Activated CD8-positive, alpha-beta T cell treated with anti-CD3 and anti-CD28 coated beads, Interleukin-2, amount 10 ng/mL, durations not matched to agents 7 days and 5 days (primary cell): ENCODE measurements around the gene PTMS. TPM values are rescaled to one million over a fixed set of nuclear protein-coding genes. Genes with fewer than 3 reads are reported as not detected.

Experiments used
- ATAC-seq: fragments of 150-1000 bp; cut with Tn5 transposase; one replicate; pipeline ENCODE4 v1.10.0; 2021; ENCODE audit warnings: moderate library complexity
- CTCF ChIA-PET: fragments of 350-600 bp; sonication (Branson Sonifier 250); formaldehyde crosslinking; loops from one replicate; lab custom pipeline; 2021; ENCODE audit warnings: antibody characterized with exemption; lab: Charles Lee
- POLR2A ChIA-PET: fragments of 350-600 bp; sonication (Branson Sonifier 250); formaldehyde crosslinking; loops from one replicate; lab custom pipeline; 2021; ENCODE audit warnings: antibody characterized with exemption; lab: Charles Lee
- DNase-seq: peaks from one replicate; pipeline ENCODE4 v3.0.0-alpha.2; 2020
- H3K27ac Mint-ChIP-seq: one replicate; pipeline ENCODE4 v1.8.0; 2021; ENCODE audit warnings: mild to moderate bottlenecking, mixed read lengths
- H3K27me3 Mint-ChIP-seq: one replicate; pipeline ENCODE4 v1.8.0; 2021; ENCODE audit warnings: low read depth, mixed read lengths
- H3K36me3 Mint-ChIP-seq: one replicate; pipeline ENCODE4 v1.8.0; 2021; ENCODE audit warnings: low read depth, mixed read lengths
- H3K4me1 Mint-ChIP-seq: one replicate; pipeline ENCODE4 v1.8.0; 2021; ENCODE audit warnings: low read depth, mixed read lengths
- H3K4me3 Mint-ChIP-seq: one replicate; pipeline ENCODE4 v1.8.0; 2021; ENCODE audit warnings: mild to moderate bottlenecking, mixed read lengths
- H3K9me3 Mint-ChIP-seq: one replicate; pipeline ENCODE4 v1.8.0; 2022; ENCODE audit warnings: mixed read lengths; ENCODE audit not compliant: insufficient read depth
- total RNA-seq, 2 experiments: library from RNA; stranded (reverse); gene quantifications; one replicate each; pipeline ENCODE4 v1.2.3, GENCODE V29; 2021

The PTMS gene
- 10 to 100 TPM; 42.9 to 47.4 TPM for total RNA-seq

- peak; percentile 32 for ATAC-seq
- POLR2A ChIA-PET = interaction anchor here (0.6 to 4.4 kb wide), 11 partner anchors 9 to 199 kb away, joined by 3 to 35 read pairs (median 3); partner anchors contain the start of genes C12orf57, CD4, MLF2 and P3H3
- peak within 1 kb of the TSS; percentile 74 for H3K27ac Mint-ChIP-seq
- peak within 1 kb of the TSS; percentile 86 for H3K4me3 Mint-ChIP-seq
- CTCF ChIA-PET = interaction anchor here (0.5 to 20.8 kb wide), 24 partner anchors 8 to 178 kb away, joined by 3 to 378 read pairs (median 4); partner anchors contain the start of genes C12orf57, CD4, CDCA3 and COPS7A
- H3K4me1 Mint-ChIP-seq = peaks cover 57% of the 10 kb centered on the region
- peaks cover 3% of the 10 kb centered on the region for H3K36me3 Mint-ChIP-seq
- H3K9me3 Mint-ChIP-seq = no peaks in the 10 kb centered on the region
- peaks cover 36% of the 10 kb centered on the region for H3K27me3 Mint-ChIP-seq
- DNase-seq = peak; percentile 47
These were observed at the start of gene PTMS for GRCh38 chr12:6765634-6766581. Gene PTMS, plus strand, starts transcription at chr12:6766363. Its CDS starts 343 bp downstream, at chr12:6766706.

GRCh38 chr12:6716874-6717437 is 49.2 kb upstream of the PTMS start:
- CTCF ChIA-PET = no interaction called here
- Mint-ChIP-seq H3K27ac (no peak overlapping the region), H3K27me3 (peaks cover 2% of the 10 kb centered on the region), H3K4me1 (no peaks in the 10 kb centered on the region), H3K9me3 (no peaks in the 10 kb centered on the region), H3K36me3 (no peaks in the 10 kb centered on the region), H3K4me3 (no peak overlapping the region)
- DNase-seq = no peak
- POLR2A ChIA-PET = no interaction called here
- no peak for ATAC-seq

GRCh38 chr12:6722863-6723262 is 43.3 kb upstream of the PTMS start:
- ATAC-seq (no peak), DNase-seq (no peak)
- Mint-ChIP-seq H3K9me3 (no peaks in the 10 kb centered on the region), H3K4me1 (peaks cover 29% of the 10 kb centered on the region), H3K27me3 (no peaks in the 10 kb centered on the region), H3K4me3 (no peak overlapping the region), H3K27ac (no peak overlapping the region), H3K36me3 (peaks cover 10% of the 10 kb centered on the region)
- ChIA-PET CTCF (interaction anchor here (1.3 to 3.2 kb wide), 13 partner anchors 11 to 149 kb away, joined by 4 to 32 read pairs (median 12); partner anchors contain the start of genes CDCA3, MLF2, PTMS and SPSB2), POLR2A (interaction anchor here (1.1 to 3.2 kb wide), 8 partner anchors 14 to 230 kb away, joined by 3 to 69 read pairs (median 7); partner anchors contain the start of genes CDCA3, LPAR5, MRPL51 and USP5)

DNA sequence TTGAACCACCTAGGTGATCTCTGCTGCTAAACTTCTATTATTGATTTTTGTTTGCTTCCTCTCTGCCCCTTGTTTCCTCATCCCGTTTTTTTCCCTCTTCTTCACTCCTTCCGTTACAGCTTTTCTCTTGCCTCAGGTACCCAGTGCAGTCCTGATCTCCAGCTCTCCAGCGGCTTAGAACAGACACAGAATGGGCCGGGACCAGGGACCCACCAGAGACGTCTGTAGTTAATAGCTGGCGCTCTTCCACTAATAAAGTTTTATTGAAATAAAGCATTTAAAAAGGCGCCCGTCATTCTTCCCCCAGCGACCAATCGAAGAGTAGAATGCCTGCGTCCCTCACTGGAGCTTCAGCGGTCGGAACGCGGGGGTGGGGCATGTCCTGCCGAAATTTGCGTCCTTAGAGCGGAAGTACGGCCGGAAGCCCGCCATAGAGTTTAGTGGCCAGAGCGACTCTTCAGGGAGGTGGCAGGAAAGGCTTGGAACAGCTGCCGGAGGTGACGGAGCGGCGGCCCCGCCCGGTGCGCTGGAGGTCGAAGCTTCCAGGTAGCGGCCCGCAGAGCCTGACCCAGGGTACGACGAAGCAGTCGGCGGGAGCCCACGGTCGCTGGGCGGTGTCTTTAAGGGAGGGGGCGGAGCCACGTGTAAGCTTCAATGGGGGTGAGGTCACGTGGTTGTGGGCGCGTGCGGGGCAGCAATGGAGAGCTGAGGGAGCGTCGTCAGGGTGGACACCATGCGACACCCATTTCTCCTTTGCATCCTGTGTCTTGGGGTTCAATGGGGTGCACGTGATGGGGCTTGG is 42.4 kb upstream of the PTMS start, which contains the start of gene COPS7A:
TSS of gene COPS7A (plus strand) at position 440 of the 802 bp plus-strand sequence. CDS start 611 bp downstream, outside the sequence.
- peak within 1 kb of the TSS; percentile 93 for H3K27ac Mint-ChIP-seq
- no peaks in the 10 kb centered on the region for H3K27me3 Mint-ChIP-seq
- H3K36me3 Mint-ChIP-seq = peaks cover 16% of the 10 kb centered on the region
- no peaks in the 10 kb centered on the region for H3K9me3 Mint-ChIP-seq
- ChIA-PET POLR2A (interaction anchor here (0.7 to 3.2 kb wide), 29 partner anchors 10 to 287 kb away, joined by 3 to 69 read pairs (median 4); partner anchors contain the start of genes C12orf57, CDCA3, LPAR5 and MLF2), CTCF (interaction anchor here (0.7 to 3.2 kb wide), 25 partner anchors 10 to 186 kb away, joined by 3 to 32 read pairs (median 6); partner anchors contain the start of genes CDCA3, MLF2, PTMS and SPSB2)
- peaks cover 29% of the 10 kb centered on the region for H3K4me1 Mint-ChIP-seq
- peak; percentile 100 for DNase-seq
- H3K4me3 Mint-ChIP-seq = peak within 1 kb of the TSS; percentile 84
- peak; percentile 96 for ATAC-seq

DNA sequence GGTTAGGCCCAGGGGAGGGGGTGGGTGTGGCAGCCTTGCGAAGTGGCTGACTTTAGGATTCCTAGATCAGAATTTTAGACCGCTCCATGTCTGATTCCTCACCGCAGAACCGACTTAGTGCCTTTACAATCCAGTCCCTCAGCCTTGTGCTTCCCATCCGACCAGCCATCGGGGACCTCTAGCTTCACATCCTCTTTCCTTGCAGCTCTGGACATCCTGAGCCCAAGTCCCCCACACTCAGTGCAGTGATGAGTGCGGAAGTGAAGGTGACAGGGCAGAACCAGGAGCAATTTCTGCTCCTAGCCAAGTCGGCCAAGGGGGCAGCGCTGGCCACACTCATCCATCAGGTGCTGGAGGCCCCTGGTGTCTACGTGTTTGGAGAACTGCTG is 41.8 kb upstream of the PTMS start:
- Mint-ChIP-seq H3K27ac (peak overlapping the region; percentile 93), H3K9me3 (no peaks in the 10 kb centered on the region), H3K4me1 (peaks cover 29% of the 10 kb centered on the region), H3K4me3 (peak overlapping the region; percentile 84), H3K36me3 (peaks cover 18% of the 10 kb centered on the region), H3K27me3 (no peaks in the 10 kb centered on the region)
- ChIA-PET CTCF (interaction anchor here (0.7 to 3.2 kb wide), 24 partner anchors 9 to 187 kb away, joined by 3 to 32 read pairs (median 6); partner anchors contain the start of genes CDCA3, MLF2, PTMS and SPSB2), POLR2A (interaction anchor here (0.6 to 3.2 kb wide), 28 partner anchors 9 to 288 kb away, joined by 3 to 69 read pairs (median 4); partner anchors contain the start of genes C12orf57, CDCA3, GPR162 and LPAR5)
- ATAC-seq (peak; percentile 40), DNase-seq (peak; percentile 55)

DNA sequence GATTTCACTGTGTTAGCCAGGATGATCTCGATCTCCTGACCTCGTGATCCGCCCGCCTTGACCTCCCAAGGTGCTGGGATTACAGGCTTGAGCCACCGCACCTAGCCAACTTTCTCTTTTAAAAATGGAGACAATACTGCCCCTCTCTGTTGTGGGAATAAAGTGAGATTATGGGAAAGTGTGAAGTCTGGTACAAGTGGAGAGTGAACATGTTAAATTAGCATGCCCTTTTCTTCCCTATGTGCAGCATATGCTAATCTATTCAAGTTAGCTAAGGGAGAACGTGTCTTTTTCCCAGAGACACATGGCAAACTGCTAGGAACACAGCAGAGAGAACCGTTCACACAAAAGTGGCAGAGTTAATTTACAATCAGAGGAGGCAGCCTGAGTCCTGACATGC is 40.8 kb upstream of the PTMS start:
- peaks cover 27% of the 10 kb centered on the region for H3K36me3 Mint-ChIP-seq
- no peak for ATAC-seq
- peaks cover 29% of the 10 kb centered on the region for H3K4me1 Mint-ChIP-seq
- no peak for DNase-seq
- ChIA-PET POLR2A (interaction anchor here (3.2 kb wide), 1 partner anchor 36 kb away, joined by 69 read pairs; the partner anchor contains the start of gene ZNF384), CTCF (interaction anchor here (1.1 to 3.2 kb wide), 6 partner anchors 8 to 147 kb away, joined by 3 to 32 read pairs (median 12); partner anchors contain the start of genes MLF2, PTMS, SPSB2 and ZNF384)
- H3K4me3 Mint-ChIP-seq = peak overlapping the region; percentile 84
- H3K27me3 Mint-ChIP-seq = no peaks in the 10 kb centered on the region
- H3K27ac Mint-ChIP-seq = peak overlapping the region; percentile 64
- no peaks in the 10 kb centered on the region for H3K9me3 Mint-ChIP-seq

DNA sequence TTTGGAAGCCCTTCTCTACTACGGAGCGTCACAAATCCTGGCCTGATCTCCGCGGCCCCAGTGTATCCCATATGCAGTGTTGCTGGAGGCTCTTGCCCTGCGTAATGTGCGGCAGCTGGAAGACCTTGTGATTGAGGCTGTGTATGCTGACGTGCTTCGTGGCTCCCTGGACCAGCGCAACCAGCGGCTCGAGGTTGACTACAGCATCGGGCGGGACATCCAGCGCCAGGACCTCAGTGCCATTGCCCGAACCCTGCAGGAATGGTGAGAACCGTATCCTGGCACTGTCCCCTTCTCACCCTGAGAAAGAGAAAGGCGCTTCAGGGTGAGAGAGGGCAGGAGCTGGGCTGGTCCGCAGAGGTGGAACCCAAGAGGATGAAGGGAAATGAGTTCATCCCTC is 37.0 kb upstream of the PTMS start:
- no peaks in the 10 kb centered on the region for H3K27me3 Mint-ChIP-seq
- H3K4me1 Mint-ChIP-seq = peaks cover 17% of the 10 kb centered on the region
- ATAC-seq = no peak
- CTCF ChIA-PET = no interaction called here
- no peak overlapping the region for H3K4me3 Mint-ChIP-seq
- no peaks in the 10 kb centered on the region for H3K9me3 Mint-ChIP-seq
- POLR2A ChIA-PET = no interaction called here
- no peak overlapping the region for H3K27ac Mint-ChIP-seq
- H3K36me3 Mint-ChIP-seq = peaks cover 33% of the 10 kb centered on the region
- DNase-seq = no peak

DNA sequence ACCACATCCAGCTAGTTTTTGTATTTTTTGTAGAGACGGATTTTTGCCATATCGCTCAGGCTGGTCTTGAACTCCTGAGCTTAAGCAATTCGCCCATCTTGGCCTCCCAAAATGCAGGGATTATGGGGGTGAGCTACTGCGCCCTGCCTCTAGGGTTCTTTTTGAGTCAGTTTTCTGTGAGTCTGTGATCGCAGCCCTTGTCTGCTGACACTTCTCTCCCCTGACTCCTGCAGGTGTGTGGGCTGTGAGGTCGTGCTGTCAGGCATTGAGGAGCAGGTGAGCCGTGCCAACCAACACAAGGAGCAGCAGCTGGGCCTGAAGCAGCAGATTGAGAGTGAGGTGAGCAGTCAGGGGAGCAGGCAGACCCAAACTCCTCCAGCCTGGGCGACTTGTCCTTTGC is 36.0 kb upstream of the PTMS start:
- ATAC-seq = no peak
- Mint-ChIP-seq H3K9me3 (no peaks in the 10 kb centered on the region), H3K27ac (no peak overlapping the region), H3K4me3 (no peak overlapping the region), H3K36me3 (peaks cover 36% of the 10 kb centered on the region), H3K4me1 (peaks cover 10% of the 10 kb centered on the region), H3K27me3 (no peaks in the 10 kb centered on the region)
- DNase-seq = no peak
- ChIA-PET CTCF (interaction anchor here (1.5 kb wide), 1 partner anchor 23 kb away, joined by 7 read pairs; the partner anchor contains the start of gene MLF2), POLR2A (interaction anchor here (1.3 kb wide), 1 partner anchor 37 kb away, joined by 3 read pairs; no protein-coding TSS in a partner anchor)

DNA sequence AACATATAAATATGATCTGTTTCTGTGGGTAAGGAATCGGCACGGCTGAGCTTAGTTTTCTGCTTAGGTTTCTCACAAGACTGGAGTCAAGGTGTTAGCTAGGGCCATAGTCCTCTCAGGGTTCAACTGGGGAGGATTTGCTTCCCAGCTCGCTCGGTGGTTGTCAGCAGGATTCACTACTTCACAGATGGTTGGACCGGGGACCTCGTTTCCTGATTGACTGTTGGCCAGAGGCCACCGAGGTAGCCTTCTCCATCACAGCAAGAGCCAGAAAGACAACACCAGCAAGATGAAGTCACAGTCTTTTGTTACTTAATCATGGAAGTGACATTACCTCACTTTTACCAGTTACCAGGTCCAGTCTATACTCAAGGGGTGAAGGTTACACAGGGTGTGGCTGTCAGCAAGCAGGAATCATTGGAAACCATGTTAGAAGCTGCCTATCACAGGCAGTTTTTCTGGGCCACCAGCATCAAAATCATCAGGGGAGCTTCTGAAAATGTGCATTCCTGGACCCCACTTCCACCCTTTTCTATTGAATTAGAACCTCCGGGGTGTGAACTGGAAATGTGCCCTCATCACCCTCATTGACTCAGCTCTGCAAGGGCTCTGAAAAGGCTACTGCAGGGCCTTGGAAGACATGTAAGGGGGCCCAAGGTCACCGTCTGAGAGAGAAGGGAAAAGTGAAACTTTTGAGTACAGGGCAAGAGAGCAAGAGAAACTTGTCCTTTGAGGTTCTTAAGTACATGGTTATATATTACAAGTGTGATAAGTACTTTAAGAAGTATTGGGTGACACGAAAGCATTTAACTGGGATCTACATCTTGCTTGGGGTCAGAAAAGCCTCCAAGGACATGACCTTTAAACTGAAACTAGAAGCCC is 31.4 kb upstream of the PTMS start:
- no peaks in the 10 kb centered on the region for H3K27me3 Mint-ChIP-seq
- H3K9me3 Mint-ChIP-seq = no peaks in the 10 kb centered on the region
- ChIA-PET POLR2A (interaction anchor here (1.2 to 2.1 kb wide), 3 partner anchors 10 to 18 kb away, joined by 4 to 12 read pairs (median 5); partner anchors contain the start of genes COPS7A and MLF2), CTCF (interaction anchor here (0.7 to 2.9 kb wide), 7 partner anchors 10 to 91 kb away, joined by 3 to 12 read pairs (median 4); partner anchors contain the start of genes COPS7A, MLF2 and PTMS)
- DNase-seq (no peak), ATAC-seq (no peak)
- H3K27ac Mint-ChIP-seq = no peak overlapping the region
- no peak overlapping the region for H3K4me3 Mint-ChIP-seq
- peaks cover 14% of the 10 kb centered on the region for H3K36me3 Mint-ChIP-seq
- H3K4me1 Mint-ChIP-seq = peaks cover 10% of the 10 kb centered on the region
